GM19025 (cell line): ENCODE data around the gene TEX53.

Experiments used
- ATAC-seq: cut with Tn5 transposase; IDR thresholded peaks from one replicate; pipeline ENCODE4 v1.9.1; 2021; ENCODE audit warnings: mild to moderate bottlenecking, low read depth, moderate library complexity; ENCODE audit not compliant: unreplicated experiment

TEX53 gene

GRCh38 chr9:114607671-114608524 is 49.7 kb downstream of the TEX53 start:
- ATAC-seq: peak; percentile 26

- ATAC-seq: no peak
These were observed 50.9 kb downstream of the TEX53 start for GRCh38 chr9:114606597-114607207.
